ENCODE results near the gene SNX2.
"Not testable (repeated sequence)": the region's sequence is repeated elsewhere in the genome, so short reads cannot be mapped to it uniquely, and the experiment has no call there.

The SNX2 gene, protein sequence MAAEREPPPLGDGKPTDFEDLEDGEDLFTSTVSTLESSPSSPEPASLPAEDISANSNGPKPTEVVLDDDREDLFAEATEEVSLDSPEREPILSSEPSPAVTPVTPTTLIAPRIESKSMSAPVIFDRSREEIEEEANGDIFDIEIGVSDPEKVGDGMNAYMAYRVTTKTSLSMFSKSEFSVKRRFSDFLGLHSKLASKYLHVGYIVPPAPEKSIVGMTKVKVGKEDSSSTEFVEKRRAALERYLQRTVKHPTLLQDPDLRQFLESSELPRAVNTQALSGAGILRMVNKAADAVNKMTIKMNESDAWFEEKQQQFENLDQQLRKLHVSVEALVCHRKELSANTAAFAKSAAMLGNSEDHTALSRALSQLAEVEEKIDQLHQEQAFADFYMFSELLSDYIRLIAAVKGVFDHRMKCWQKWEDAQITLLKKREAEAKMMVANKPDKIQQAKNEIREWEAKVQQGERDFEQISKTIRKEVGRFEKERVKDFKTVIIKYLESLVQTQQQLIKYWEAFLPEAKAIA

DNA sequence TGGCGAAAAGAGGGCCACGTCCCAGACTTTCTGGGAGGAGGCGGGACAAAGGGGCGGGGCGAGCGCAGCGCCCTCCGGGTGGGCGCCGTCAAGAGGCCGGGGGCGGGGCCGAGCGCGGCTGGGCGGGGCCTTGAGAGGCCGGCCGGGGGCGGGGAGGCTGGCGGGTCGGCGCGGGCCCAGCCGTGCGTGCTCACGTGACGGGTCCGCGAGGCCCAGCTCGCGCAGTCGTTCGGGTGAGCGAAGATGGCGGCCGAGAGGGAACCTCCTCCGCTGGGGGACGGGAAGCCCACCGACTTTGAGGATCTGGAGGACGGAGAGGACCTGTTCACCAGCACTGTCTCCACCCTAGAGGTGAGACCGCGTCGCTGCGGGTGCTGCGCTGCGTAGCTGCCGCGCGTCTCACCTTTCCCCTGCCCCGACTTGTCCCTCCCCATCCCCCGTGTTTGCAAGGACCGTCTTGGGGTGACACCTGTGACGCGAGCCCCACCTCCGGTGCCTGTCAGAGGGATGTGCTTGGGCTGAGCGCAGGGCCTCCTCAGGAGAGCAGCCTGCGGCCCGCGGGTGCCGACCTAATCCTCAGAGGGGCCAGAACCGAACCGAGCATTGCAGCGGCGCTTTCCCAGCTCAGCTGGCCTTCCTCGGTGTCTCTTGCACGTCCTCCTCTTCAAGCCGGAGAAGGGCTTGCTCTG, at the start of gene SNX2:
Gene SNX2, plus strand, starts transcription at position 220 of the 689 bp plus-strand sequence. Its CDS starts 24 bp downstream, at position 244.
- FAIRE-seq = no peak

DNA sequence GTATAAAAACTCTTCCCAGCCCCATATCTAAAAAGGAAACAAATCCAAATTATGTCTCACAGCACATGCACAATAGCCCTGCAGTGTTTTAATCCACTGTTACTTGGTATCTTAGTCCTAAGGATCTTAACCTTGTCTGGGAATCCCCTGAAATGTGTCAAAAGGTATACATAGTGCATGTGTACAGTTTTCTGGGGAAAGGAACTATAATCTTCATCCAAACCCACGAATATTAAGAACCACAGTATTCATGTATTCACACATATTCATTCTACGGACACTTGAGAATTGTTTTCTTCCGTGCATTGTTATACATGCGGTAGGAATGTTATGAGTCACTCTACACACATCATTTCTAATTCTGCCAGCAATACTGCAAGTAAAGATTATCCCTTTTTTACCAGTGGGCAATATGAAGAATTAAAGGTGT, 47.8 kb upstream of the SNX2 start:
- FAIRE-seq = no peak

DNA sequence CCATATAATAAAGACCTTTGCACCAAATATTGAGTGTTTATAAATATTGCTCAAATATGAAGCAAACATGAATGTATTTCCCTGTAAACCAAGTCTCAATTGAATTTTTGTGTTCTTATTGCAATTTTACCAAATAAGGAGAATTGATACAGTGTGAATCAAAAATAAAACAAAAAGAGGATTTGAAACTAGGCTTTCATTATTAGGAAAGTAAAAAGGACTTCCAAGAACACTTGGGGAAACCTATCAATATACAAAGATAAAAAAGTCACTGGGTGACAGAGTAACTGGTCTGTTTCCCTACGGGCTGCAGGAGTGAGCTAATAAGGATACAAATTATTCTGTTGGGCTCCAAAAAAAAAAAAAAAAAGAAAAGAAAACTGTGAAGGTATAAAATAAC, 44.8 kb upstream of the SNX2 start:
- no peak for FAIRE-seq

DNA sequence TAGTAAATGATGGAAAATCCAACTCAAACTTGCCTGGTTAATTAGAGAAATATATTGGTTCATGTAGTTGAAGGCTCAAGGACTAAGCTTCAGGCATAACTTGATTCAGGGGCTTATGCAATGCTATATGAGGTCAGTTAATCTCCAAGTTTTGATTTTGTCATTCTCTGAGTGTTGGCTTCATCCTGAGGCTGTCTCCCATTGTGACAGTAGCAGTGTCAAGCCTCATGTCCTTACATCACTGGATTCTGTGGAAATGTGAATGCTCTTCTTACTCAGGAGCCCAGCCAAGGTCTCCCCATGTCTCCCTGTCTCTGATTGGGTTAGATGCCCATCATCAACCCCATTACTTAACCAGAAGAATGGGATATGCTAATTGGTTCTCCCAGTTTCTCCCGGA, 44.4 kb upstream of the SNX2 start:
- no peak for FAIRE-seq

DNA sequence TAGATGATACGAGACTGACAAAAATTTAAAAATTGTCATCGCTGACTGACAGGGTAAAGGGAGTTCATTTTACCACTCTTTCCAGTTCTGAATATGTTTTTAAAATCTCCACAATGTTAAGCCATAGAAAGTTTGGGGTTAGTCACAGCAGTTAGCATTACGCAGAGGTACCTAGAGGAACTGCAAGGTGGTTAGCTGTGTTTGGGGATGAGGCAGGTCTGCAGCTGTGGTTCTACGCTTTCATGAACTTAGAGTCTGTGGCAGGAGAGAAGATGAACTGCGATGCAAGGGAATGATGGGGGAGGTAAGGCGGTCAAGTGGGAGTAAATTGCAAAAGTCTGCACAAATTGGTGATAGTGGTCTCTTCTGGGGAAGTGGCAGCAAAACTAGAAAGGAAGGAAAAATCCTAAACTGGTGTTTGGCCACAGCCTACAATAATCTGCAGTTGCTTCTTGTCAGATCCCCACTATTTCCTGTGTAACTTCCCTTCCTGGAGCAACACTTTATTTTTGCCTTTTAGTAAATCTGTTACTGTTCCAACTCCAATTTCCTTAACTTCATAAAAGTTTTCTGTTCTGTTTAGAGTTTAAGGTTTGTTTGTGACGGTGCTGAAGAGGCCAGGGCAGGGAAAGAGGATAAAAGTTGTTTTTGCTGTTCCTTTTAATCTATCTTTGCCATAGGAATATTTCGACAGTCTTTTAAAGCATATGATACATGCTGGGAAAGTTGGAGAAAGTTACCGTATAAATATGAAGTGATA, 38.6 kb upstream of the SNX2 start:
- no peak for FAIRE-seq

DNA sequence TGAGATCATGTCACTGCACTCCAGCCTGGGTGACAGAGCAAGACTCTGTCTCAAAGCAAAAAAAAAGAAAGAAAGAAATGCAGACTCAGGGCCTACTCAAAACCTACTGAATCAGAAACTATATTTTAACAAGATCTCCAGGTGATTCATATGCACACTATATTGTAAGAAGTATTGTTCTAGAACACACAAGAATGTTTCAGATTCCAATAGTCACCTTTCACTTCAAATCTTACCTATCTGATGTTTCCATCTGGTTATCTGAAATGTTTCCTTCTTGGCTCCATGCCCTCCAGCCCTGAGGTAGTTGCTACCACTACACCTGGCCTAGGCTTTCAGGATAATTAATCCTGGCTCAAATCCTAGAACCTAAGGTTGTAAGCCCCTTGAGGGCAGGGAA, 36.8 kb upstream of the SNX2 start:
- FAIRE-seq = no peak

DNA sequence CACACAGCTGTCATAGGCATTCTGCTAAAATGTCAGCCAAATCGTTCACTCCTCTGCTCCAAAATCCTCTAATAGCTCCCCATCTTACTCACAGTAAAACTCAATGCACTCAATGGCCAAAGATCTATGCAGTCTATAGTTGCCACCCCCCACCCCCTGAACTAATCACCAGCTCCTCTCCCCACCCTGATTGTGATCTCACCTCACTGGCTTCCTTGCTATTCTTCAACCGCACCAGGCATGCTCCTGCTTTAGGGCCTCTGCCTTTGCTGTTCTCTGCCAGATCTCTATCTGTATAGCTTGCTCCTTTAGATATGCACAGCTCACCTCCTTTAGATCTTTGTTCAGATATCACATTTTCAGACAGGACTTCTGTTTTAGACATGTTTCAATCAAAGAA, 33.2 kb upstream of the SNX2 start:
- no peak for FAIRE-seq

DNA sequence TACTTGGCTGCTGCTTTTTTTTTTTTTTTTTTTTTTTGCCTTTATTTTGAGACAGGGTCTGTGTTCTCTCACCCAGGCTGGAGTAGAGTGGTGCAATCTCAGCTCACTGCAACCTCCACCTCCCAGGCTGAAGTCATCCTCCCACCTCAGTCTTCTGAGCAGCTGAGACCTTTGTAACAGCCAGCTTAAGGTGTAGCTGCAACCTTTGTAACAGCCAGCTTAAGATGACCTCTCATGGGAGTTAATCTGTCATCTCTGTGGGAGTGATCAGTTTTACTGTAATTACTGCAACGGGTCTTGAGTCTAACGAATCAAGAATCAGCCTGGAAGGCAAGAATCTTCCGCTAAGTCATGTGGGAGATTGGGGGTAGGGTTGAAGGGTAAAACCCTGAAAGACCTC, 31.6 kb upstream of the SNX2 start:
- no peak for FAIRE-seq

DNA sequence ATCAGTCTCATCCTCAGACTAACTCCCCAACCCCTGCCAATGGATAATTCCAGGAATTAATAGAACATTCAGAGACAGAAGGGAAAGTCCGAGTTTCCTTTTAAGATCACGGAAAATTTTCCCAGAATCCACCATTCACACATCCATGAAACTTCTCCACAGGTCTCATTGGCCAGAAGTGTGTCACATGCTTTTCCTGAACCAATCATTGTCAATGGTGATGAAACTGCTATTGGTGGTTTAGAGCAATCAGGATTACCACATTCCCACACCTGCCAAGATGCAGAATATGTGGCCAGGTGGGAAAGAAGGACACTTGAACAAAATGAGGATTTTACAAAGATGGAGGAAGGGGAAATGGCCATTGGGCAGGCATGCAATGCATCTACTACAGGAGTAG, 29.3 kb upstream of the SNX2 start:
- FAIRE-seq = no peak

DNA sequence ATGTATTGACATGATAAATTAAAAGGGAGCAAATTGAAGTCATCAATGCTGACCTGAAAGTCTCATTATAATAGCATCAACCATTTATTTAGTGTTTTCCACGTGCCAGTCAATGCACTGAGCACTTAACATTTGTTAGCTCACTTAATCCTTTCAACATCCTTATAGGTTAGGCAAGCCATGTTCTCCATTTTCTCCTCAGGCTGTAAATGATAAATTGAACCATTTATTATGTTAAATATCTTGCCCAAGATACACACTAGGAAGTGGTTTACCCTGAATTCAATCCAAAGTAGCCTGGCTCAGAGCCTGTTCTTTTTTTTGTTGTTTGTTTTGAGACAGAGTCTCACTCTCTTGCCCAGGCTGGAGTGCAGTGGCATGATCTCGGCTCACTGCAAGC, 25.0 kb upstream of the SNX2 start:
- FAIRE-seq = no peak

DNA sequence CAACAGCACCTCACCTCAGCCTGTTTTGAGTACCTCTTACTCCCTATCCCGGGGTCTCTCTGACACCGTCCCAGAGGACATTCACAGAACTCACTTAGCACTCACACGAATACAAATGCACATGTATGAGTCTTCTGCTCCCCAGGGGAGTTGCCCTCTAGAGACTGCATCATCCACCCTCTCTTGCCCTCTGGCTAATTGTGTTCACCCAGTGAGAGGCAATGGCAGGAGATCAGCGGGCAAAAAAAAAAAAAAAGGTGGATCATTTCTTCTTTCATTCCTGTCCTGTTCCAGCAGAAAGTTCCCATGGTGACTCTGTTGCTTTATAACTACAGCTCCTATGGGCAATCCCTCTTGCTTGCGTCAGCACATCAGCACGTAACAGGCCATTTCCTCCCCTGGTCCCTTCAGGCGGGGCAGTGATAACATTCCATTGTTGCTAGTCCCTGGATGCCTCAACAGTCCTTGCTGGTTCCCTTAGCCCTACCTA, 23.5 kb upstream of the SNX2 start:
- FAIRE-seq = no peak

DNA sequence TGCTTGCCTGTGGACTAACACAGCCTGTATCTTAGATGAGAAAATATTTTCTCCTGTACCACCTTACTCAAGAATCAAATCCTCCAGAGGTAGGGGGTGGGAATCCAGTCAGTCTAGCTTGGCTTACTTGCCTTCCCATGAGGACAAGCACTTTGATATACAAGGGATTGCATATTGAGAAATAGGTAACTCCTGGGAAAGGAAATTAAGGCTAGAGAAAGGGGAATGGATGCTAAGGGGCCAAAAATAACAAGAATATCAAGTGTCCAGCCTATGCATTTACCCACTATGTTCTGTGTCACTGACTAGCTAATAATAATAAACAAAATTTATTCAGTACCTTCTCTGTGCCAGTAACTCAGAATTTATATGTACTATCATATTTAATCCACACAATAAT, 21.4 kb upstream of the SNX2 start:
- no peak for FAIRE-seq

DNA sequence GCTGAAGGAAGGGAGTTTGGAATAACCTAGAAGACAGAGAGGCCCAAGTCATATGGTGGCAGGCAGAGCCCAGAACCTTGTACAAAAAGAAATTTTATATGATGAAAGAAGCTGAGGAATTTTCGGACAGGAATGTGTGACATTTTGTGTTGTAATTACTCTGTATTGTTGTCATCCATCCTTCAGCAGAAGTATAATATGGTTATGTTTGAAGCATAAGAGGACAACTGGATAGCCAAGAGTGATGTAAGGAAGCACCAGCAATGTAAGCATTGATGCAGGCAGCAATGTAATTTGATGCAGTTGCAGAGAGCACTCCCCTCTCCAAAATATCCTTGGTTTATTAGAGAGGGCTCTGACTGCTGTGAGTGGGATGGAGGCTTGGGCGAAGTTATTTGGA, 19.1 kb upstream of the SNX2 start:
- no peak for FAIRE-seq

DNA sequence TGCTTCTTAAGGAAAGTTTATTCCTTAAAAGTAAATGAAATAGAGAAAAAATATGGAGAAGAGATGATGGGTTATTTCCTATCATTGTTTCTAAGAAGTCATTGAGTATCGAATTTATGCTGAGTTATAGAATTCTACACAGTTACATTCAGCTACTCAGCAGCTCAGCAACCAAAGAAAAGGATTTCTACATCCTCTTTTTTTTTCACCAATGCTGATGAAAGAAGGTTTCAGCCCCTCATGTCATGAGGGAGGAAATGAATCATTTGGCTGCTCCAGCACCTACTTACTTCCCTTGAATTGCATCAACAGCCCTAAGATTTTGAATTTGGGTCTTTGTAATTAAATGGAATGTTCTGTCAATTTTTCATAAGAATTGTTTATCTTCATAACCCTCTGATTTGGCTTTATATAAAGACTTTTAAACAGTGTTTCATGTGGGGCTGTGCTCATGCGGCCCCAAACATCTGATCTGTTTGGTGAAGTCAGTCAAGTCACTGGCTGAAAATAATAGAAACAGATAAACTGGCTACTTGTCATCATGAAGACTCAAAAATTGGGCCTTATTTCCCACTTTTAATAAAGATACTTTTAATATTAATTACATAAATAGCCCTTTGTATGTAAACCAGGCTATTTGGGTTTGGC, 18.5 kb upstream of the SNX2 start:
- FAIRE-seq = no peak

DNA sequence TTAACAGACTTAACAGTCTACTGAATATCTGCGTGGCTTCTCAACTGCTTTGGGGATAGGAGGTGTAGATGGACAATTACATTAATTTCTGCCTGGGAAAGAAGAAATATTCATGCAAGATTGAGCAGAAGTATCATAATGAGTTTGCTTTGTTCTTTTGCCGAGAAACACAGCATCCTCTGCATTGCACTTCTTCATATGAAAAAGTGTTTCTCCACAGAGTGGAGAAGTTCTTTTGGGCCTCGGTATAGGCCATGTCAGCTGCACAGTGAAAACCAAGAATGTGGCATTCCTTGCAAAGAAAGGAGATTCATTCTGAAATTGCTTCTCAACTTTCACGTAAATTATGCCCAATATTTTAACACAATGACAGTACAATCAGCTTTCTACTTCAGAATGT, 17.6 kb upstream of the SNX2 start:
- FAIRE-seq = no peak

DNA sequence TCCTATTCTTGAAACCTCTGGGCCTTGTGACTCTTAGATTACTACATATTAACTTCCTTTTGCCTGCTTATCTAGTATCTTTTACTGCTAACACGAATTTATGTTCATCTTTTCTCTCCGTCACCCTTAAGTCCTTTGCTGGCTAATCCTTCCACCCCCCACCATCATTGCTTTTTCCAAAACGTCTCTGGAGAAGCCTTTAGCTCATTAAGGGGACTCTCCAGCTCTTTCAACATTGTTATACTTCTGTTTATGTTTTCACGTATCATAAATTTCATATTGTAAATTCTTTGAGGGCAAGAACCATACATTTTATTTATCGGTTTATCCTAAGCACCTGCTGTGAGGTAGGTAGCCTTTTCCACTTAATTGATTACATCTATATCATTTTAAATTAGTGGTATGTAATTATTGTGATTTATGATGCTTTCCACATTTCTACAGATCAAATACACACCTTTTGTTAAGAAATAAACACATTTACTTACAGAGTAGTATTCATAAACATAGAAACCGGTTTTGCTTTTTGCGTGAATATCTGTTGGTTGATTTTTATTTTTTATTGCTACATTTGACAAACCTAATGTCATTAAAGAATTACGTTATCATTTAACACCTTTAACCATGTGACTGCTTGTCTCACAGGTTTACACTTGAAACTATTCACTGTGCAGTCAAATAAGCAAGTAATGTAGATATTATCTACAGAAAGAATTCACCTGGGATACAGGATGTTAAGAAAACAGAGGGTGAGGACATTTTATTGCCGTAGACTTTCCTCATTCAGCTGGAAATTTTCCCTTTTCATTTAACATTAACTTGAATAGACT, 15.4 kb upstream of the SNX2 start:
- FAIRE-seq = no peak

DNA sequence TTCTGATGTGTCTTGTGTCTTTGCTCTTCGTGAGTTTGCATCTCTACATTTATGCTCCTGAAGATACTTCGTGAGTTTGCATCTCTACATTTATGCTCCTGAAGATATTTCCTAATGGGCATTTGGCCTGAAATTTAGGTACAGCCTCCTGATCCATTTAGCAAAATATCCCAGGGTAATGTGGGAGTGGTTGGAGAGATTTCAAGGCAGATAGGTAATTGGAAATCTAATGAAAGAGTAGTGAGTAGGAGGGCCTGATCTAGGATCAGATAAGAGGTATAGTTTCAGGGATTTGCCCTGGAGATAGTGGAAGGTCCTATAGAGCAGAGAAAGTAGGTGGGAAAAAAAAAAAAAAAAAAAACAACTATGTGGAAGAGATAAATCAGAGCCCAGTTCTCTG, 14.6 kb upstream of the SNX2 start:
- FAIRE-seq = no peak

DNA sequence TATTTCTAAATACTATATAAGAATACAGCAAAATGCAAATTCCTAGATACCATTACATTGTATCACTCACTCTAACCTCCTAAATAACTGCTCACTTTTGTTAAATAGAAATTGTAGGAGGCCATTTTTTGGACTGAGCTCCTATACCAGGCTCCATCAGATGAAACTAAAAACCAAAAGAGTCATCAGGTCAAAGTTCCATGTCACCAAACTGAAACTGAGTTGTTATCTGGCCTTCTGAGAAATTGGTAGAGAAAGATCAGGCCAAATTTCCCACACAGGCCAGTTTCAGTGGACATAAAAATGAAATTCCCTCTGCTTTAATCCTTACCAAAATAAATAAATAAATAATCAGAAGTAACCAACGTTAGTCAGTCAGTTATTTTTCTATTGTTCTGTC, 13.8 kb upstream of the SNX2 start:
- no peak for FAIRE-seq

DNA sequence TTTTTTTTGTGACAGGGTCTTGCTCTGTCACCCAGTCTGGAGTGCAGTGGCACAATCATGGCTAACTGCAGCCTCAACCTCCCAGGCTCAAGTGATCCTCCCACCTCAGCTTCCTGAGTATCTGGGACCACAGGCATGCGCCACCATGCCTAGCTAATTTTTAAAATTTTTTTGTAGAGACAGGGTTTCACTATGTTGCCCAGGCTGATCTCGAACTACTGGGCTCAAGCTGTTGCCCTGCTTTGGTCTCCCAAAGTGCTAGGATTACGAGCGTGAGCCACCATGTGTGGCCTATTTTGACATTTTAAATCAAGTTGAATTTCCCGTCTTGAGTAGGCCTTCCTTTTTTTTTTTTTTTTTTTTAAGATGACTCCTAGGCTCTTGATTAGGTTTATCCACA, 13.0 kb upstream of the SNX2 start:
- not testable (repeated sequence) for FAIRE-seq

DNA sequence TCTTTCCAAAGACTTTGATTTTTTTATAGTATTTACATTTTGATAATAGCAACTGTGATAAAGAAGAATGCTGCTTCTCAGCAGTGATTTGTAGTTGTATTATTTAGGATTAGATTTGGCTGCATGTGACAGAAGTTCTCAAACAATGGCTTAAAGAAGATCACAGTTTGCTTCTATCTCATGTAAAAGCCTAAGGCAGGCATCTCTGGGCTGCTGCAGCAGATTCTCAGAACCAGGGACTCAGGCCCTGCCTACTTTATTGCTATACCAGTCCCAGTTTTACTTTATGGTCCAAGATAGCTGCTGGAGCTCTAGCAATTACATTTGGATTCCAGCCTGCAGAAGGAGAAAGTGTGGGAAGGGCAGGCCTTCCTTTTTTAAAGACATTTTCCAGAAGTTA, 8.8 kb upstream of the SNX2 start:
- no peak for FAIRE-seq

DNA sequence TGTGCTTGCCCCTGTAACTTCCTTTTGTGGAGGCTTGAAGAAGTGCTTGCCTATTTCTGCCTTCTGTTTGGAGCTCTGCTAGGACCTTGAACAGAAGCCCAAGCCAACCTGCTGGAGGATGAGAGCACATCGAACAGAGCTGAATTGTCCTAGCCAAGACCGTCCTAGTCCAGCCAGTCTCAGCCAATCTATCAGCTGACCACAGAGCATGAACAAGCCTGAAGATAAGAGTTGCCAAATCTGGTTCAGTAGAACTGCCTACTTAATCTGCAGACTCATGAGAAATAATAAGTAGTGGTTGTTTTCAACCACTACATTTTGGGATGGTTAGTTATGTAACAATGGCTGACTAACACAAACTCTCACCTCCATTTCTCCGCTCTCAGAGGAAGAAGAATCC, 4.4 kb upstream of the SNX2 start:
- FAIRE-seq = no peak

DNA sequence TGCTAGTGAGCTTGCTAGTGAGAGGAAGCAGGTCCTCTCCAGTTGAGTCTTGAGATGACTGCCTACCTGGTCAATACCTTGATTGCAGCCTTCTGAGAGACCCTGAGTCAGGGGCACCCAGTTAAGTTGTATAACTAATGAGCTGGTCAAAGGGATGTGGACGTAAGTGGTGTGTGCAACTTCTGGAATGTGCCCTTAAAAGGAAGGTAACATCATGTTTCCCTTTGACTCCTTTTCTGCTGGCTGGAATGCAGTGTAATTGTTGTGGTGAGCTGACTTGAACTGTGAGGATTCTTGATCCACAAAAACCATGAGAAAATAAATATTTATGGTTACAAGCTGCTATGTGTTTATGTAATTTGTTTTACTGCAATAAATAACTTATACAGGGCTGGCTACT, 2.4 kb upstream of the SNX2 start:
- FAIRE-seq = no peak

Measured in G401.6 (cell line).